HepG2 (cell line): ENCODE data around the gene KLHL17. TPM values are rescaled to one million over a fixed set of nuclear protein-coding genes. Genes with fewer than 3 reads are reported as not detected.
A peak's percentile ranks its signal among the peaks of the same experiment; 100 is the strongest.

Source experiments
- ARNT ChIP-seq: fragments of 450-650 bp; IDR thresholded peaks from 2 replicates; pipeline ENCODE4 v1.6.1; 2017
- CBX1 ChIP-seq: IDR thresholded peaks from one replicate; pipeline ENCODE4 v1.6.1; 2016; ENCODE audit warnings: antibody characterized with exemption, low read depth
- CHD2 ChIP-seq: IDR thresholded peaks from 2 replicates; pipeline ENCODE4 v1.6.1; 2011; ENCODE audit warnings: low read depth, low read length, improper control_type of control experiment
- E2F1 ChIP-seq: sonication (generic); formaldehyde crosslinking; IDR thresholded peaks from 2 replicates; pipeline ENCODE4 v1.5.0; 2020; ENCODE audit warnings: missing genetic modification reagents
- ELF1 ChIP-seq: sonication (generic); formaldehyde crosslinking; IDR thresholded peaks from 2 replicates; pipeline ENCODE4 v1.4.0; 2020; ENCODE audit warnings: missing genetic modification reagents
- KDM3A ChIP-seq: IDR thresholded peaks from 2 replicates; pipeline ENCODE4 v1.6.1; 2018; ENCODE audit warnings: low read depth, missing compliant biosample characterization
- KLF12 ChIP-seq: sonication (generic); formaldehyde crosslinking; IDR thresholded peaks from 2 replicates; pipeline ENCODE4 v1.4.0; 2020; ENCODE audit warnings: missing genetic modification reagents, borderline replicate concordance
- MNT ChIP-seq: fragments of 450-650 bp; IDR thresholded peaks from 2 replicates; pipeline ENCODE4 v1.6.1; 2016
- RBAK ChIP-seq: sonication (generic); formaldehyde crosslinking; IDR thresholded peaks from 2 replicates; pipeline ENCODE4 v1.5.1; 2020; ENCODE audit warnings: mild to moderate bottlenecking, missing genetic modification reagents
- RXRA ChIP-seq: sonication (generic); formaldehyde crosslinking; IDR thresholded peaks from 2 replicates; pipeline ENCODE4 v1.5.1; 2020; ENCODE audit warnings: missing genetic modification reagents
- SALL1 ChIP-seq: sonication (generic); formaldehyde crosslinking; IDR thresholded peaks from 2 replicates; pipeline ENCODE4 v1.8.0; 2022; ENCODE audit warnings: mild to moderate bottlenecking, missing genetic modification reagents
- SCMH1 ChIP-seq: sonication (generic); formaldehyde crosslinking; IDR thresholded peaks from 2 replicates; pipeline ENCODE4 v1.9.0; 2021; ENCODE audit warnings: missing genetic modification reagents, mild to moderate bottlenecking, borderline replicate concordance
- SPEN ChIP-seq: sonication (generic); formaldehyde crosslinking; IDR thresholded peaks from 2 replicates; pipeline ENCODE4 v1.5.1; 2020; ENCODE audit warnings: low read depth, mild to moderate bottlenecking, missing genetic modification reagents
- TARDBP ChIP-seq: sonication (generic); formaldehyde crosslinking; IDR thresholded peaks from 2 replicates; pipeline ENCODE4 v1.8.0; 2022; ENCODE audit warnings: mild to moderate bottlenecking, missing genetic modification reagents
- TBL1XR1 ChIP-seq: fragments of 150-350 bp; IDR thresholded peaks from 2 replicates; pipeline ENCODE4 v1.6.1; 2014; ENCODE audit warnings: borderline replicate concordance, low read length; ENCODE audit not compliant: partially characterized antibody
- TBX3 ChIP-seq: fragments of 450-650 bp; IDR thresholded peaks from 2 replicates; pipeline ENCODE4 v1.6.1; 2017; ENCODE audit warnings: antibody characterized with exemption, mild to moderate bottlenecking, inconsistent platforms, borderline replicate concordance
- ZFY ChIP-seq: sonication (generic); formaldehyde crosslinking; IDR thresholded peaks from 2 replicates; pipeline ENCODE4 v1.4.0; 2020; ENCODE audit warnings: missing genetic modification reagents
- ZMYM3 ChIP-seq: sonication (generic); formaldehyde crosslinking; IDR thresholded peaks from 2 replicates; pipeline ENCODE4 v1.5.1; 2020; ENCODE audit warnings: mild to moderate bottlenecking, missing genetic modification reagents
- ZNF280B ChIP-seq: sonication (generic); formaldehyde crosslinking; IDR thresholded peaks from 2 replicates; pipeline ENCODE4 v1.5.0; 2020; ENCODE audit warnings: missing genetic modification reagents, mild to moderate bottlenecking, borderline replicate concordance
- ZNF282 ChIP-seq: fragments of 450-650 bp; IDR thresholded peaks from 2 replicates; pipeline ENCODE4 v1.6.1; 2018; ENCODE audit not compliant: partially characterized antibody
- ZNF34 ChIP-seq: sonication (generic); formaldehyde crosslinking; IDR thresholded peaks from 2 replicates; pipeline ENCODE4 v1.4.0; 2020; ENCODE audit warnings: mild to moderate bottlenecking, missing genetic modification reagents, borderline replicate concordance
- ZNF605 ChIP-seq: sonication (generic); formaldehyde crosslinking; IDR thresholded peaks from 2 replicates; pipeline ENCODE4 v1.8.0; 2022; ENCODE audit warnings: mild to moderate bottlenecking, missing genetic modification reagents
- ZNF720 ChIP-seq: sonication (generic); formaldehyde crosslinking; IDR thresholded peaks from 2 replicates; pipeline ENCODE4 v1.4.0; 2020; ENCODE audit warnings: missing genetic modification reagents
- polyA plus RNA-seq, 8 experiments: library from polyadenylated mRNA; depleted of rRNA in 3 of 8; stranded (reverse) in 7 of 8; unstranded in 1 of 8; fragments of >200 nt; fragmentation: Illumina TruSeq in 4 of 8; extraction: Trizol in 4 of 8; gene quantifications; 2 replicates each; pipeline versions ENCODE4 v1.2.1 to v1.2.3, GENCODE V29; 2011 to 2016; ENCODE audit warnings: low read depth in 4 of 8, missing spikeins in 1 of 8, mixed read lengths in 1 of 8; ENCODE audit not compliant: insufficient read depth in 1 of 8
- total RNA-seq, 5 experiments: library from RNA; depleted of rRNA; stranded (reverse); fragments of >200 nt; fragmentation: Illumina TruSeq; extraction: Trizol; gene quantifications; 2 replicates each; pipeline ENCODE4 v1.2.3, GENCODE V29; 2016; ENCODE audit warnings: low read depth in 1 of 5
- TF ChIP-seq, protein P1 (sequence below): sonication (generic); formaldehyde crosslinking; IDR thresholded peaks from 2 replicates; pipeline ENCODE4 v1.5.0; 2020; ENCODE audit warnings: missing genetic modification reagents
- TF ChIP-seq, protein P2 (sequence below): IDR thresholded peaks from 2 replicates; pipeline ENCODE4 v1.6.1; 2018; ENCODE audit warnings: missing genetic modification reagents

Gene KLHL17
- total and polyA plus RNA-seq, 2 of the 13 experiments (the other 11 are each of a cell fraction or from before 2014, with no cell fraction given): 9.3 to 24.7 TPM

GRCh38 chr1:958823-959730 lies 1.3 kb upstream of the KLHL17 start, which contains the start of gene NOC2L (continued):
- TF ChIP-seq, protein P1, sequence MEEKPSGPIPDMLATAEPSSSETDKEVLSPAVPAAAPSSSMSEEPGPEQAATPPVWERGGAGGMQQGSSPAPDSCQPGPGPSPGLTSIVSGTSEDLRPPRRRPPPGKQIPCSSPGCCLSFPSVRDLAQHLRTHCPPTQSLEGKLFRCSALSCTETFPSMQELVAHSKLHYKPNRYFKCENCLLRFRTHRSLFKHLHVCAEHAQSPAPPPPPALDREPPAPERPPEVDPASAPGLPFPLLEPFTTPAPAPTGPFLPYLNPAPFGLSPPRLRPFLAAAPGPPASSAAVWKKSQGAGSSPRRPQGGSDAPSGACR: no peak
- TF ChIP-seq, protein P2, sequence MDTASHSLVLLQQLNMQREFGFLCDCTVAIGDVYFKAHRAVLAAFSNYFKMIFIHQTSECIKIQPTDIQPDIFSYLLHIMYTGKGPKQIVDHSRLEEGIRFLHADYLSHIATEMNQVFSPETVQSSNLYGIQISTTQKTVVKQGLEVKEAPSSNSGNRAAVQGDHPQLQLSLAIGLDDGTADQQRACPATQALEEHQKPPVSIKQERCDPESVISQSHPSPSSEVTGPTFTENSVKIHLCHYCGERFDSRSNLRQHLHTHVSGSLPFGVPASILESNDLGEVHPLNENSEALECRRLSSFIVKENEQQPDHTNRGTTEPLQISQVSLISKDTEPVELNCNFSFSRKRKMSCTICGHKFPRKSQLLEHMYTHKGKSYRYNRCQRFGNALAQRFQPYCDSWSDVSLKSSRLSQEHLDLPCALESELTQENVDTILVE: peak; percentile 40; the same call in 1 of the 2 replicates
- TF ChIP-seq TBX3: no peak
- peak; percentile 96; the same call in 1 of the 2 replicates for TF ChIP-seq KLF12
- peak; percentile 80 for TF ChIP-seq ZFY
- TF ChIP-seq KDM3A (CRISPR knock-in tag): peak; percentile 40; the same call in 1 of the 2 replicates
- no peak for TF ChIP-seq CBX1
- TF ChIP-seq SALL1: peak; percentile 32
- no peak for TF ChIP-seq SCMH1
- TF ChIP-seq MNT: peak; percentile 60
- TF ChIP-seq E2F1: peak; percentile 59; the same call in 1 of the 2 replicates
- no peak for TF ChIP-seq ZNF720 (CRISPR knock-in tag)
- no peak; the same call in 1 of the 2 replicates for TF ChIP-seq ZMYM3 (CRISPR knock-in tag)
- peak; percentile 59 for TF ChIP-seq ELF1 (CRISPR knock-in tag)
- TF ChIP-seq RXRA (CRISPR knock-in tag): peak; percentile 47; the same call in 1 of the 2 replicates
- no peak for TF ChIP-seq ZNF282
- no peak for TF ChIP-seq ARNT
- TF ChIP-seq ZNF280B (CRISPR knock-in tag): peak; percentile 53; the same call in 1 of the 2 replicates
- TF ChIP-seq ZNF34: no peak; the same call in 1 of the 2 replicates
- TF ChIP-seq RBAK (CRISPR knock-in tag): no peak
- peak; percentile 69; the same call in 1 of the 2 replicates for TF ChIP-seq ZNF605
- TF ChIP-seq TARDBP (CRISPR knock-in tag): peak; percentile 50; the same call in 1 of the 2 replicates
- no peak for TF ChIP-seq TBL1XR1
- TF ChIP-seq CHD2: no peak
- TF ChIP-seq SPEN: no peak
